ENCODE measurements around the gene ALDH3A1.

Gene ALDH3A1

GRCh38 chr17:19759568-19760549, 11.8 kb upstream of the ALDH3A1 start:
- no peak for DNase-seq

GRCh38 chr17:19757536-19758180, 9.6 kb upstream of the ALDH3A1 start:
- DNase-seq: no peak

- no peak for DNase-seq
Measured at GRCh38 chr17:19756546-19756945, 8.4 kb upstream of the ALDH3A1 start.

GRCh38 chr17:19755821-19756510, 7.9 kb upstream of the ALDH3A1 start:
- DNase-seq: no peak

GRCh38 chr17:19755392-19755791, 7.3 kb upstream of the ALDH3A1 start:
- no peak for DNase-seq

- DNase-seq: no peak
Measured at GRCh38 chr17:19753661-19754463, 5.8 kb upstream of the ALDH3A1 start.

- DNase-seq: peak; percentile 69
Measured at GRCh38 chr17:19753051-19753509, 5.0 kb upstream of the ALDH3A1 start.

GRCh38 chr17:19752216-19753050, 4.3 kb upstream of the ALDH3A1 start:
- no peak for DNase-seq

- no peak for DNase-seq
Measured at GRCh38 chr17:19750835-19751234, 2.7 kb upstream of the ALDH3A1 start.

- no peak for DNase-seq
Measured at GRCh38 chr17:19750020-19750572, 2.0 kb upstream of the ALDH3A1 start.

GRCh38 chr17:19748807-19749193, 702 bp upstream of the ALDH3A1 start:
- DNase-seq: no peak

GRCh38 chr17:19747159-19747719, 859 bp downstream of the ALDH3A1 start:
- no peak for DNase-seq

- DNase-seq: no peak
Measured at GRCh38 chr17:19746517-19746916, 1.6 kb downstream of the ALDH3A1 start.

GRCh38 chr17:19744922-19745757, 3.0 kb downstream of the ALDH3A1 start:
- no peak for DNase-seq

- DNase-seq: no peak
Measured at GRCh38 chr17:19744492-19744891, 3.6 kb downstream of the ALDH3A1 start.

- no peak for DNase-seq
Measured at GRCh38 chr17:19743101-19744100, 4.7 kb downstream of the ALDH3A1 start.

- no peak for DNase-seq
Measured at GRCh38 chr17:19742495-19742894, 5.6 kb downstream of the ALDH3A1 start.

GRCh38 chr17:19741832-19742457, 6.2 kb downstream of the ALDH3A1 start:
- no peak for DNase-seq
